IMR-90 (cell line): ENCODE data around the gene ZMIZ1. TPM values are rescaled to one million over a fixed set of nuclear protein-coding genes. Genes with fewer than 3 reads are reported as not detected.

Experiments used
- ATAC-seq: fragments of 200-7000 bp; cut with Tn5 transposase; 2 replicates; pipeline ENCODE4 v1.9.1; 2020; ENCODE audit warnings: low read depth, mild to moderate bottlenecking, moderate library complexity
- BruUV-seq: library from RNA; stranded (reverse); fragments of 400-500 nt; replicated peaks from 2 replicates; lab custom pipeline; 2021; lab: Mats Ljungman, UMichigan
- CTCF ChIA-PET: fragments of 300-600 bp; formaldehyde crosslinking; extraction: SDS; loops from one replicate; lab custom pipeline; 2021; ENCODE audit warnings: antibody characterized with exemption; lab: Yijun Ruan, JAX
- POLR2A ChIA-PET: fragments of 300-600 bp; sonication (Branson Sonifier 250); formaldehyde crosslinking; loops from one replicate; lab custom pipeline; 2022; ENCODE audit warnings: antibody characterized with exemption; ENCODE audit not compliant: unreplicated experiment; lab: Charles Lee
- DNase-seq: peaks from one replicate; pipeline ENCODE4 v3.0.0; 2013
- H2AFZ ChIP-seq: replicated peaks from 2 replicates; pipeline ENCODE3; 2013; ENCODE audit warnings: low read length, mild to moderate bottlenecking; ENCODE audit not compliant: poor library complexity
- H2AK5ac ChIP-seq: 2 replicates; pipeline ENCODE4 v1.6.1; 2013; ENCODE audit warnings: low read depth, low read length, inconsistent platforms
- H2AK9ac ChIP-seq: replicated peaks from 2 replicates; pipeline ENCODE3; 2013; ENCODE audit warnings: mild to moderate bottlenecking, low read depth, low read length, moderate library complexity; ENCODE audit not compliant: poor library complexity
- H2BK120ac ChIP-seq: 2 replicates; pipeline ENCODE4 v1.6.1; 2013; ENCODE audit warnings: low read depth, low read length, inconsistent platforms
- H2BK15ac ChIP-seq: 3 replicates; pipeline ENCODE4 v1.6.1; 2013; ENCODE audit warnings: low read depth, low read length, inconsistent platforms
- H2BK20ac ChIP-seq: 2 replicates; pipeline ENCODE4 v1.6.1; 2013; ENCODE audit warnings: low read depth, mild to moderate bottlenecking, inconsistent platforms, low read length, moderate library complexity
- H2BK5ac ChIP-seq: 2 replicates; pipeline ENCODE4 v1.6.1; 2013; ENCODE audit warnings: mild to moderate bottlenecking, low read depth, low read length, inconsistent platforms; ENCODE audit not compliant: poor library complexity, severe bottlenecking
- H3K14ac ChIP-seq: replicated peaks from 2 replicates; pipeline ENCODE4 v1.6.1; 2013; ENCODE audit warnings: low read depth, low read length, inconsistent platforms
- H3K18ac ChIP-seq: 2 replicates; pipeline ENCODE4 v1.6.1; 2013; ENCODE audit warnings: low read depth, low read length, control low read depth
- H3K23ac ChIP-seq: 2 replicates; pipeline ENCODE4 v1.6.1; 2013; ENCODE audit warnings: low read depth, low read length, inconsistent platforms
- H3K27ac ChIP-seq: 2 replicates; pipeline ENCODE4 v1.5.1; 2013; ENCODE audit warnings: mild to moderate bottlenecking, control low read depth, low read length; ENCODE audit not compliant: insufficient read depth
- H3K27me3 ChIP-seq: 2 replicates; pipeline ENCODE4 v1.6.1; 2013; ENCODE audit warnings: low read length; ENCODE audit not compliant: control insufficient read depth, insufficient read depth
- H3K36me3 ChIP-seq: 2 replicates; pipeline ENCODE4 v1.6.1; 2013; ENCODE audit warnings: low read length, mixed read lengths; ENCODE audit not compliant: control insufficient read depth, insufficient read depth
- H3K4ac ChIP-seq: 2 replicates; pipeline ENCODE4 v1.6.1; 2013; ENCODE audit warnings: low read depth, low read length, inconsistent platforms
- H3K4me1 ChIP-seq: 2 replicates; pipeline ENCODE4 v1.6.1; 2013; ENCODE audit warnings: low read length, mixed read lengths; ENCODE audit not compliant: control insufficient read depth, insufficient read depth
- H3K4me2 ChIP-seq: 2 replicates; pipeline ENCODE4 v1.6.1; 2013; ENCODE audit warnings: low read depth, mild to moderate bottlenecking, control low read depth, low read length, moderate library complexity
- H3K4me3 ChIP-seq: 2 replicates; pipeline ENCODE4 v1.5.1; 2013; ENCODE audit warnings: low read depth, mild to moderate bottlenecking, control low read depth, low read length, moderate library complexity; ENCODE audit not compliant: insufficient read depth
- H3K56ac ChIP-seq: 2 replicates; pipeline ENCODE4 v1.6.1; 2013; ENCODE audit warnings: low read length, inconsistent platforms; ENCODE audit not compliant: insufficient read depth; ENCODE audit errors: extremely low read depth
- H3K79me1 ChIP-seq, 2 experiments: 2 replicates each; pipeline ENCODE4 v1.6.1; 2013; ENCODE audit warnings: low read length in 2 of 2, inconsistent platforms in 1 of 2, low read depth in 1 of 2
- H3K9ac ChIP-seq: 2 replicates; pipeline ENCODE4 v1.6.1; 2013; ENCODE audit warnings: low read depth, low read length, control low read depth
- H3K9me1 ChIP-seq: 2 replicates; pipeline ENCODE4 v1.6.1; 2013; ENCODE audit warnings: low read length, inconsistent platforms; ENCODE audit not compliant: insufficient read depth
- H3K9me3 ChIP-seq: 2 replicates; pipeline ENCODE4 v1.6.1; 2013; ENCODE audit warnings: low read length; ENCODE audit not compliant: control insufficient read depth, insufficient read depth
- H4K20me1 ChIP-seq: 2 replicates; pipeline ENCODE4 v1.6.1; 2013; ENCODE audit warnings: low read length, inconsistent platforms; ENCODE audit not compliant: insufficient read depth
- H4K5ac ChIP-seq: 2 replicates; pipeline ENCODE4 v1.6.1; 2013; ENCODE audit warnings: mild to moderate bottlenecking, low read depth, low read length, control low read depth
- H4K8ac ChIP-seq, 2 experiments: 2 replicates each; pipeline ENCODE4 v1.6.1; 2013; ENCODE audit warnings: low read depth in 2 of 2, low read length in 2 of 2, control low read depth in 1 of 2, inconsistent platforms in 1 of 2
- H4K91ac ChIP-seq: 2 replicates; pipeline ENCODE4 v1.6.1; 2013; ENCODE audit warnings: low read depth, low read length, inconsistent platforms; ENCODE audit not compliant: insufficient read depth
- RFX5 ChIP-seq: IDR thresholded peaks from 2 replicates; pipeline ENCODE4 v1.8.0; 2012; ENCODE audit warnings: low read depth, mild to moderate bottlenecking, low read length, moderate library complexity
- WGBS, 2 experiments: methylation state at CpG; one replicate each; pipeline versions ENCODE4 v1.1.5 to v1.1.7; 2013; ENCODE audit warnings: missing lambda C conversion rate in 2 of 2; ENCODE audit not compliant: insufficient read length in 1 of 2; ENCODE audit errors: extremely low coverage in 2 of 2; 5-methylcytosine and 5-hydroxymethylcytosine counted together
- dilution Hi-C: fragments of 300-500 bp; cut with HindIII; formaldehyde crosslinking; loops from one replicate; pipeline ENCODE4 v1.14.3; 2018; ENCODE audit warnings: low sequenced_read_pairs; ENCODE audit not compliant: unreplicated experiment
- in situ Hi-C: fragments of 300-500 bp; cut with MboI; formaldehyde crosslinking; loops from 3 replicates; pipeline ENCODE4 v1.14.3; 2019; ENCODE audit warnings: low sequenced_read_pairs, inconsistent platforms, mixed read lengths
- intact Hi-C: fragments of 100-400 bp; cut with micrococcal nuclease; formaldehyde crosslinking; loops from 2 replicates; pipeline ENCODE4 v1.10.0; 2022
- polyA plus RNA-seq, 3 experiments: library from polyadenylated mRNA; depleted of rRNA; stranded (reverse); fragments of >200 nt; gene quantifications; 2 replicates each; pipeline ENCODE4 v1.2.3, GENCODE V29; 2012; ENCODE audit warnings: low replicate concordance in 1 of 3
- total RNA-seq: library from RNA; depleted of rRNA; stranded (reverse); fragments of >200 nt; gene quantifications from 2 replicates; pipeline ENCODE4 v1.2.3, GENCODE V29; 2012

ZMIZ1 gene
- total and polyA plus RNA-seq, 2 of the 4 experiments (the other 2 are of a cell fraction), result 6.6 to 48.7 TPM

GRCh38 chr10:79282388-79282787 is 213.6 kb downstream of the ZMIZ1 start:
- H3K9ac ChIP-seq, result no peak overlapping the region

More at GRCh38 chr10:79282388-79282787, 213.6 kb downstream of the ZMIZ1 start:
- intact Hi-C loops (no loop called here), in situ Hi-C loops (no loop called here), dilution Hi-C loops (no loop called here)
- no peak overlapping the region for H3K4ac ChIP-seq
- DNase-seq (no peak), ATAC-seq (no peak)
- H4K20me1 ChIP-seq, result peaks cover 74% of the 10 kb centered on the region
- H4K5ac ChIP-seq, result no peak overlapping the region
- H3K23ac ChIP-seq, result no peak overlapping the region
- H2BK5ac ChIP-seq, result no peak overlapping the region
- H2BK15ac ChIP-seq, result no peak overlapping the region
- no peaks in the 10 kb centered on the region for H3K27me3 ChIP-seq
- H3K4me1 ChIP-seq, result peaks cover 14% of the 10 kb centered on the region
- WGBS, 2 experiments, result 66% methylated on average over 3 of the region's 11 CpGs; no CpG with 5 or more reads in 1 of the 2 experiments
- H3K4me2 ChIP-seq, result no peak overlapping the region
- no peak overlapping the region for H3K27ac ChIP-seq
- no peak overlapping the region for H4K8ac ChIP-seq
- H2BK120ac ChIP-seq, result no peak overlapping the region
- H2AK5ac ChIP-seq, result no peak overlapping the region
- H2BK20ac ChIP-seq, result no peak overlapping the region
- no peak overlapping the region for H3K18ac ChIP-seq
- no peak overlapping the region for H2AK9ac ChIP-seq
- CTCF ChIA-PET, result no interaction called here
- no peak for TF ChIP-seq RFX5
- no TSS peak for BruUV-seq
- H3K36me3 ChIP-seq, result peaks cover 62% of the 10 kb centered on the region
- peaks cover 49 to 86% of the 10 kb centered on the region in 2 experiments for H3K79me1 ChIP-seq
- no peak overlapping the region for H3K14ac ChIP-seq
- peaks cover 37% of the 10 kb centered on the region for H3K9me1 ChIP-seq
- no peaks in the 10 kb centered on the region for H3K9me3 ChIP-seq
- H4K91ac ChIP-seq, result no peak overlapping the region
- POLR2A ChIA-PET, result no interaction called here
- no peak overlapping the region for H2AFZ ChIP-seq
- no peak overlapping the region for H3K4me3 ChIP-seq
- H3K56ac ChIP-seq, result no peak overlapping the region
